H1 (cell line): ENCODE results near the gene RNF208. TPM values are rescaled to one million over a fixed set of nuclear protein-coding genes. Genes with fewer than 3 reads are reported as not detected.

Experiments used
- CTCF ChIA-PET: fragments of 300-600 bp; sonication (Branson Sonifier 250); formaldehyde crosslinking; loops from one replicate; lab custom pipeline; 2021; ENCODE audit not compliant: partially characterized antibody; lab: Charles Lee
- POLR2A ChIA-PET: fragments of 300-600 bp; sonication (Branson Sonifier 250); formaldehyde crosslinking; loops from one replicate; lab custom pipeline; 2021; ENCODE audit warnings: inconsistent platforms; ENCODE audit not compliant: partially characterized antibody; lab: Charles Lee
- DNase-seq, 2 experiments: peaks; one replicate each; pipeline versions ENCODE4 v3.0.0 to v3.0.0-alpha.2; 2010 to 2022; ENCODE audit warnings: low spot score in 2 of 2, low read depth in 1 of 2, mixed read lengths in 1 of 2
- FAIRE-seq: peaks from 2 replicates; lab custom pipeline; 2011; peaks lifted over from hg19 to GRCh38; lab: Jason Lieb, UNC
- H2AFZ ChIP-seq: 2 replicates; pipeline ENCODE4 v1.8.1; 2012; ENCODE audit warnings: low read length, inconsistent platforms
- H2AK5ac ChIP-seq: 2 replicates; pipeline ENCODE4 v1.6.1; 2013; ENCODE audit warnings: low read depth, low read length
- H2BK120ac ChIP-seq: replicated peaks from 2 replicates; pipeline ENCODE3; 2013; ENCODE audit warnings: low read depth, low read length, inconsistent platforms
- H2BK12ac ChIP-seq: 2 replicates; pipeline ENCODE4 v1.6.1; 2013; ENCODE audit warnings: low read depth, low read length
- H2BK15ac ChIP-seq: 2 replicates; pipeline ENCODE4 v1.6.1; 2013; ENCODE audit warnings: low read length
- H2BK20ac ChIP-seq: 2 replicates; pipeline ENCODE4 v1.6.1; 2013; ENCODE audit warnings: low read length
- H2BK5ac ChIP-seq: 2 replicates; pipeline ENCODE4 v1.6.1; 2013; ENCODE audit warnings: low read depth, low read length
- H3K14ac ChIP-seq: 2 replicates; pipeline ENCODE4 v1.6.1; 2013; ENCODE audit warnings: inconsistent platforms; ENCODE audit not compliant: insufficient read length
- H3K18ac ChIP-seq: 2 replicates; pipeline ENCODE4 v1.6.1; 2013; ENCODE audit warnings: low read length; ENCODE audit errors: extremely low read depth
- H3K23ac ChIP-seq: 2 replicates; pipeline ENCODE4 v1.6.1; 2013; ENCODE audit warnings: inconsistent platforms; ENCODE audit not compliant: insufficient read length
- H3K23me2 ChIP-seq: 2 replicates; pipeline ENCODE4 v1.6.1; 2013; ENCODE audit warnings: low read depth, low read length
- H3K27ac ChIP-seq: 2 replicates; pipeline ENCODE4 v1.6.1; 2011; ENCODE audit warnings: low read depth, low read length, inconsistent platforms
- H3K27me3 ChIP-seq, 4 experiments: replicated peaks in 1 of 4; 1 replicate in 1 of 4; 2 replicates in 3 of 4; pipeline versions ENCODE4 v1.6.1 to v1.8.1; 2011 to 2013; ENCODE audit warnings: low read length in 3 of 4, mild to moderate bottlenecking in 3 of 4, inconsistent platforms in 2 of 4, mixed read lengths in 2 of 4, moderate library complexity in 1 of 4; ENCODE audit not compliant: control insufficient read depth in 3 of 4, insufficient read depth in 3 of 4; ENCODE audit errors: extremely low read depth in 1 of 4
- H3K36me3 ChIP-seq, 4 experiments: 2 replicates each; pipeline versions ENCODE4 v1.6.1 to v1.8.1; 2011 to 2013; ENCODE audit warnings: mild to moderate bottlenecking in 4 of 4, low read length in 3 of 4, moderate library complexity in 2 of 4, control low read depth in 1 of 4, inconsistent platforms in 1 of 4; ENCODE audit not compliant: insufficient read depth in 4 of 4, control insufficient read depth in 2 of 4
- H3K4ac ChIP-seq: replicated peaks from 2 replicates; pipeline ENCODE3; 2013; ENCODE audit warnings: low read length, low read depth, mixed read lengths, inconsistent platforms; ENCODE audit not compliant: insufficient read length
- H3K4me1 ChIP-seq, 4 experiments: replicated peaks in 1 of 4; 1 replicate in 1 of 4; 2 replicates in 3 of 4; pipeline versions ENCODE4 v1.6.1 to v1.8.1; 2011 to 2013; ENCODE audit warnings: low read length in 3 of 4, inconsistent platforms in 2 of 4, mixed read lengths in 1 of 4; ENCODE audit not compliant: insufficient read depth in 4 of 4, control insufficient read depth in 3 of 4
- H3K4me2 ChIP-seq, 2 experiments: 2 replicates each; pipeline versions ENCODE4 v1.6.1 to v1.8.1; 2011 to 2013; ENCODE audit warnings: low read depth in 2 of 2, low read length in 2 of 2, control low read depth in 1 of 2, inconsistent platforms in 1 of 2, mild to moderate bottlenecking in 1 of 2; ENCODE audit not compliant: insufficient read depth in 1 of 2
- H3K4me3 ChIP-seq, 4 experiments: fragments of 200-600, 300-600 bp in 1 of 4; sonication (generic), shearing (Covaris generic), sonication (Bioruptor Twin) in 1 of 4; 2 replicates each; pipeline versions ENCODE4 v1.5.1 to v1.8.1; 2011 to 2016; ENCODE audit warnings: low read length in 4 of 4, low read depth in 3 of 4, control low read depth in 2 of 4, inconsistent platforms in 2 of 4, mild to moderate bottlenecking in 2 of 4, mixed read lengths in 1 of 4, moderate library complexity in 1 of 4; ENCODE audit not compliant: insufficient read depth in 2 of 4; ENCODE audit errors: extremely low read depth in 1 of 4
- H3K56ac ChIP-seq: replicated peaks from 2 replicates; pipeline ENCODE3; 2013; ENCODE audit warnings: low read depth, mild to moderate bottlenecking, mixed read lengths, low read length, inconsistent platforms; ENCODE audit not compliant: insufficient read length
- H3K79me1 ChIP-seq: 2 replicates; pipeline ENCODE4 v1.6.1; 2013; ENCODE audit warnings: low read depth, low read length, control low read depth
- H3K79me2 ChIP-seq, 2 experiments: 2 replicates each; pipeline versions ENCODE4 v1.6.1 to v1.8.1; 2012 to 2013; ENCODE audit warnings: low read length in 2 of 2, mild to moderate bottlenecking in 2 of 2, inconsistent platforms in 1 of 2; ENCODE audit not compliant: insufficient read depth in 2 of 2, control insufficient read depth in 1 of 2
- H3K9ac ChIP-seq, 4 experiments: replicated peaks in 1 of 4; 1 replicate in 1 of 4; 2 replicates in 3 of 4; pipeline versions ENCODE4 v1.6.1 to v1.8.1; 2011 to 2013; ENCODE audit warnings: low read depth in 3 of 4, low read length in 3 of 4, control low read depth in 2 of 4, mild to moderate bottlenecking in 2 of 4, moderate library complexity in 2 of 4, inconsistent platforms in 1 of 4; ENCODE audit errors: extremely low read depth in 1 of 4
- H3K9me3 ChIP-seq, 2 experiments: 2 replicates each; pipeline versions ENCODE4 v1.6.1 to v1.8.1; 2012 to 2013; ENCODE audit warnings: mild to moderate bottlenecking in 2 of 2, moderate library complexity in 2 of 2, control low read depth in 1 of 2, inconsistent platforms in 1 of 2, low read depth in 1 of 2, low read length in 1 of 2, mixed read lengths in 1 of 2; ENCODE audit not compliant: insufficient read depth in 2 of 2
- H4K20me1 ChIP-seq, 2 experiments: replicated peaks in 1 of 2; 2 replicates each; pipeline versions ENCODE3 to v1.8.1; 2011 to 2013; ENCODE audit warnings: inconsistent platforms in 2 of 2, low read length in 2 of 2, mild to moderate bottlenecking in 1 of 2; ENCODE audit not compliant: insufficient read depth in 2 of 2, control insufficient read depth in 1 of 2
- H4K5ac ChIP-seq: 2 replicates; pipeline ENCODE4 v1.6.1; 2013; ENCODE audit warnings: low read length, low read depth, mixed read lengths, inconsistent platforms; ENCODE audit not compliant: insufficient read length
- H4K8ac ChIP-seq: 2 replicates; pipeline ENCODE4 v1.8.0; 2013; ENCODE audit warnings: mild to moderate bottlenecking, moderate library complexity, low read length, inconsistent platforms; ENCODE audit not compliant: insufficient read depth; ENCODE audit errors: extremely low read depth
- H4K91ac ChIP-seq: replicated peaks from 2 replicates; pipeline ENCODE3; 2013; ENCODE audit warnings: low read length, mixed read lengths, inconsistent platforms; ENCODE audit not compliant: insufficient read length
- CHD2 ChIP-seq: IDR thresholded peaks from 2 replicates; pipeline ENCODE4 v1.6.1; 2012; ENCODE audit warnings: low read length, improper control_type of control experiment
- KDM4A ChIP-seq: IDR thresholded peaks from one replicate; pipeline ENCODE4 v1.7.1; 2012; ENCODE audit warnings: low read depth, mild to moderate bottlenecking, moderate library complexity, low read length, inconsistent platforms; ENCODE audit not compliant: severe bottlenecking
- MAFK ChIP-seq: IDR thresholded peaks from 2 replicates; pipeline ENCODE4 v1.6.1; 2012; ENCODE audit warnings: low read depth, mild to moderate bottlenecking, improper control_type of control experiment, low read length
- POLR2AphosphoS5 ChIP-seq: IDR thresholded peaks from 2 replicates; pipeline ENCODE4 v1.6.1; 2011; ENCODE audit warnings: low read depth, low read length
- SAP30 ChIP-seq: fragments of 300-600 bp; sonication (generic); IDR thresholded peaks from 2 replicates; pipeline ENCODE4 v1.7.1; 2012; ENCODE audit warnings: low read length, moderate library complexity, mild to moderate bottlenecking, inconsistent platforms; ENCODE audit not compliant: insufficient read depth, insufficient replicate concordance
- SP4 ChIP-seq: IDR thresholded peaks from 2 replicates; pipeline ENCODE4 v1.6.1; 2012; ENCODE audit warnings: low read length, inconsistent platforms
- SRF ChIP-seq: IDR thresholded peaks from 2 replicates; pipeline ENCODE4 v1.6.1; 2011; ENCODE audit warnings: mild to moderate bottlenecking, low read depth, low read length, moderate library complexity
- WGBS, 2 experiments: shearing (Covaris generic) in 1 of 2; methylation state at CpG; one replicate each; pipeline versions ENCODE4 v1.1.6 to v1.1.7; 2013 to 2015; ENCODE audit warnings: low lambda C conversion rate in 2 of 2, mixed read lengths in 2 of 2, inconsistent platforms in 1 of 2, low coverage in 1 of 2, missing lambda C conversion rate in 1 of 2; ENCODE audit not compliant: insufficient replicate concordance in 2 of 2, insufficient coverage in 1 of 2, insufficient read length in 1 of 2; ENCODE audit errors: extremely low coverage in 1 of 2, missing lambda C conversion rate in 1 of 2; 5-methylcytosine and 5-hydroxymethylcytosine counted together
- polyA plus RNA-seq, 7 experiments: library from polyadenylated mRNA; depleted of rRNA in 3 of 7; stranded (reverse) in 5 of 7; unstranded in 2 of 7; fragments of >200 nt in 5 of 7; fragments of 200-250 nt in 2 of 7; gene quantifications; 1 replicate in 5 of 7; 2 replicates in 1 of 7; 4 replicates in 1 of 7; pipeline versions ENCODE4 v1.2.1 to v1.2.3, GENCODE V29; 2011 to 2013; ENCODE audit warnings: missing spikeins in 2 of 7, mixed read lengths in 2 of 7
- total RNA-seq: library from RNA; stranded (reverse); fragmentation: NEBNext Ultra II Directional; extraction: Animal tissue kit (Norgen Biotek cat#: 25700); gene quantifications from 2 replicates; pipeline ENCODE4 v1.2.1, GENCODE V29; 2021

The RNF208 gene
- total and polyA plus RNA-seq, 2 of the 8 experiments (the other 6 are each of a cell fraction or from before 2014, with no cell fraction given): 2.7 to 7.7 TPM

- POLR2A ChIA-PET: interaction anchor here (0.8 to 11.0 kb wide), 10 partner anchors 12 to 67 kb away, joined by 3 to 107 read pairs (median 6); partner anchors contain the start of genes LRRC26, NDOR1 and TMEM203
- H2BK5ac ChIP-seq: peak overlapping the region; percentile 60; the same call in 1 of the 2 replicates
These were observed 27.1 kb downstream of the RNF208 start for GRCh38 chr9:137194909-137195308.

More at GRCh38 chr9:137194909-137195308, 27.1 kb downstream of the RNF208 start:
- Histone ChIP-seq H4K8ac (no peak overlapping the region), H2BK12ac (no peak overlapping the region), H2BK20ac (no peak overlapping the region), H4K5ac (no peak overlapping the region), H3K4me2 (no peak overlapping the region), H3K56ac (no peak overlapping the region), H2AK5ac (no peak overlapping the region), H3K4me3 (no peak overlapping the region), H3K36me3 (peaks cover 0 to 2% (median under 1%) of the 10 kb centered on the region in 4 experiments; a peak in 2 of 8 replicates), H3K4ac (no peak overlapping the region), H3K23me2 (peaks cover 3% of the 10 kb centered on the region; the same call in 1 of the 2 replicates), H3K27me3 (no peaks in the 10 kb centered on the region), H3K23ac (no peak overlapping the region), H4K91ac (no peak overlapping the region), H4K20me1 (peaks cover 13 to 32% of the 10 kb centered on the region in 2 experiments), H2BK15ac (no peak overlapping the region), H2AFZ (no peak overlapping the region), H3K79me2 (peaks cover 0 to 24% of the 10 kb centered on the region in 2 experiments; a peak in 1 of 4 replicates), H3K79me1 (peaks cover 22% of the 10 kb centered on the region), H3K14ac (no peak overlapping the region), H3K9me3 (no peaks in the 10 kb centered on the region), H2BK120ac (no peak overlapping the region), H3K9ac (peak overlapping the region in 1 of 4 experiments; percentile 22; a peak in 1 of 7 replicates), H3K27ac (peak overlapping the region; percentile 19; the same call in 1 of the 2 replicates), H3K4me1 (peaks cover 0 to 24% (median 14%) of the 10 kb centered on the region in 4 experiments; a peak in 6 of 7 replicates), H3K18ac (no peak overlapping the region; the same call in 1 of the 2 replicates)
- DNase-seq (no peak), FAIRE-seq (no peak)
- TF ChIP-seq SRF (no peak), CHD2 (no peak), MAFK (no peak), SAP30 (no peak), POLR2AphosphoS5 (no peak), KDM4A (no peak), SP4 (no peak)
- CTCF ChIA-PET: interaction anchor here (0.6 to 14.0 kb wide), 14 partner anchors 8 to 77 kb away, joined by 3 to 204 read pairs (median 4); partner anchors contain the start of genes CYSRT1, LRRC26, NDOR1 and RNF208
- WGBS, 2 experiments: 82% methylated on average over 10 of the region's 10 CpGs; no CpG with 5 or more reads in 1 of the 2 experiments
